CD4-positive, alpha-beta T cell treated with Interleukin-4 for 4 hours (primary cell): ENCODE data around the gene SPATA25.
"Not testable (repeated sequence)": the region's sequence is repeated elsewhere in the genome, so short reads cannot be mapped to it uniquely, and the experiment has no call there.

Source experiments
- DNase-seq: peaks from one replicate; pipeline ENCODE4 v3.0.0-alpha.2; 2020

Gene SPATA25

DNA sequence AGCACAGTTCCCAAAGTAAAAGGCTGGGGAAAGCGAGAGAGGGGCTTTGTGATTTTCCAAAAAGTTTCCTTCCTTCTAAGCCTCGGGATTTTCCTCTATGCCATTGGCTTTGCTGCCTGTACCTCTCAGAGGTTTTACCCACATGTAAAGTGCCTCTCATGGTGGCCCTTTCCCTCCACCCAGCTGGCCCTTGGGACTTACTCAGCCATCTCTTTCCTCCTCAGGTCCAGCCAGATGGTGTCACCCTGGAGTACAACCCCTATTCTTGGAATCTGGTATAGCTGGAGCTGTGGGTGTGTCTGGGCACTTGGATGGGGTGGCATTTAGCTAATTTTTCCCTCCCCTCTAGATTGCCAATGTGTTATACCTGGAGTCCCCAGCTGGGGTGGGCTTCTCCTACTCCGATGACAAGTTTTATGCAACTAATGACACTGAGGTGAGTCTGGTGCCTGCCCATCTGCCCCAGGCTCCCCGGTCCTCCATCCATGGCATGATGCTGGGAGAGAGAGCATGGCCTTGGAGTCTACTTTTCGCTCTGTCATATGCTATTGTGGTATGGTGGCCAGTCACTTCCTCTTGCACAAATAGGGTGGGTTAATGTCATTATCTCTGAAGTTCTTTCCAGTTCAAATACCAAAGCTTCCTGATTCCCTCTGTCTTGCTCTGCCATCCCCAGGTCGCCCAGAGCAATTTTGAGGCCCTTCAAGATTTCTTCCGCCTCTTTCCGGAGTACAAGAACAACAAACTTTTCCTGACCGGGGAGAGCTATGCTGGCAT, 4.8 kb upstream of the SPATA25 start:
- DNase-seq = no peak

- peak; percentile 82 for DNase-seq
These were observed 3.9 kb upstream of the SPATA25 start, which contains the start of the genes CTSA and NEURL2 for GRCh38 chr20:45890985-45891983. CTSA (plus strand) TSS chr20:45891335; CDS start chr20:45891569, 234 bp downstream. NEURL2 (minus strand) TSS chr20:45891208; CDS start chr20:45890991, 217 bp downstream.

- peak; percentile 36 for DNase-seq
These were observed 2.9 kb upstream of the SPATA25 start for GRCh38 chr20:45890077-45890984.

DNA sequence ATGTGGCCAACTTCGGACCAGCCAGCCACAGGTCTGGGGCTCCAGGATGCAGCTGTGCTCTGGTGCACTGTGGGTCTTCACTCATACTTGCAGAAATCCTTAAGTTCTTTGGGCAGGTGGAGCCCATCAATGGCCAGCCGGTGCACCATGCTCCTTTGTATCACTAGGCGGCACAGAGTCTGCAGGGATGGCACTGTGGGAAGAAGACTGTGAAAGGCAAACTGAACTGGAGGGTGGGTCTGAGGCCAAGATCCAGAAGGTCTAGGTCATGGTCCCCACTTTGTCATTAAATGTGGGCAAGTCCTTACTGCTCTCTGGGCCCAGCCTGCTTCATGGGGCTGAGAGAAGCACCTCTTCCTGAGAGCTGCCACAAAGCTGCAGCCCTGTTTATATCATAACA, 1.3 kb upstream of the SPATA25 start:
- DNase-seq = no peak

DNA sequence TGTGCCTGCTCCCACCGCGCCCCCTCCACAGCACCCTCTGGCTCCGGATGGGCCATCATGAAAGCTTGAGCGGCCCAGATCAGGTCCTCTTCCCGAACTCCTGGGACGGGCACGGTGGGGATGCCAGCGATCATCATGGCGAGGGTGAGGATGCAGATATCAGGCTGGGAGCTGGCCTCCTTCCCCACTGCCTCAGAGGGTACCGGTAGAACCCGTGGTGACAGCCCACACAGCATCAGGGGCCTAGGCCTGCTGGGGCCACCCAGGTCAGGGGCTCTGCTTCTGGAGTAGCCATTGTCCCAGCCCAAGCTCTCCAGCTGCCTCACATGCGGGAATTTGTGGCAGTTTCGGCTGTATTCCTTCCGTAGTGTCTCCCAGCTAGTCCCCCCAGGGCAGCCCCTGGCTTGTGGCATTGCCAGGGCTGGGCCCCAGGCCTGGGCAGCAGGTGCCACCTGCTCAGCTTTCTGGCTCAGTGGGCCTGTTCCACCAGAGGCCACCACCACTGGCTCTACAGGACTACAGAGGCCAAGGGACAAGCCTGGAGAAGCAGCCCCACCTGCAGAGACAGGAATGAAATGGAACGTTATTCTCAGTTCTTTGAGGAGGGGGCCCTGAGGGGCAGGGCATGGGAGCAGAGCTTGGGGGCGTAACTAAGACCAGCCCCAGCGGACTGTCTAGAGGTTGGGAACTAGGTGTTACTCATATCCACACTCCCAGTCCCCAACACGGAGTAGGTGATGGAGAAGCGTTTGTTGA, 654 bp downstream of the SPATA25 start:
- DNase-seq = no peak

- no peak for DNase-seq
These were observed 4.3 kb downstream of the SPATA25 start for GRCh38 chr20:45883100-45883469.

DNA sequence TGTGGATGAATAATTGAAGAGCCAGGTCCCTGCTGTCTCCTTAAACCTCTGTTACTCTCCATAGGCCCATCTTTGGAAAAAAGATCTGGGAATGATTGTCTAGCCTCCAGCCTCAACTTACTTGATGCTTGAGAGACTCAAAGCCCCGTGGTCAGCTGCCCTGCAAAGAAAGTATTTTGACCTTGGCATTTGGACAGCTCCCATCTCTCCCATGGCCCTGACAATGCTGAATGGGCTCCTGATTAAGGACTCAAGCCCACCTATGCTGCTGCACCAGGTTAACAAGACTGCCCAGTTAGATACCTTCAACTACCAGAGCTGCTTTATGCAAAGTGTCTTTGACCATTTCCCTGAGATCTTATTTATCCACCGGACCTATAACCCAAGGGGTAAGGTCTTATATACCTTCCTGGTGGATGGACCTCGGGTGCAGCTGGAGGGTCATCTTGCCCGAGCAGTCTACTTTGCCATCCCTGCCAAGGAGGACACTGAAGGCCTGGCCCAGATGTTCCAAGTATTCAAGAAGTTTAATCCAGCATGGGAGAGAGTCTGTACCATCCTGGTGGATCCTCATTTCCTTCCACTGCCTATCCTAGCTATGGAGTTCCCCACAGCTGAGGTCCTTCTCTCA, 4.8 kb downstream of the SPATA25 start:
- DNase-seq = no peak

DNA sequence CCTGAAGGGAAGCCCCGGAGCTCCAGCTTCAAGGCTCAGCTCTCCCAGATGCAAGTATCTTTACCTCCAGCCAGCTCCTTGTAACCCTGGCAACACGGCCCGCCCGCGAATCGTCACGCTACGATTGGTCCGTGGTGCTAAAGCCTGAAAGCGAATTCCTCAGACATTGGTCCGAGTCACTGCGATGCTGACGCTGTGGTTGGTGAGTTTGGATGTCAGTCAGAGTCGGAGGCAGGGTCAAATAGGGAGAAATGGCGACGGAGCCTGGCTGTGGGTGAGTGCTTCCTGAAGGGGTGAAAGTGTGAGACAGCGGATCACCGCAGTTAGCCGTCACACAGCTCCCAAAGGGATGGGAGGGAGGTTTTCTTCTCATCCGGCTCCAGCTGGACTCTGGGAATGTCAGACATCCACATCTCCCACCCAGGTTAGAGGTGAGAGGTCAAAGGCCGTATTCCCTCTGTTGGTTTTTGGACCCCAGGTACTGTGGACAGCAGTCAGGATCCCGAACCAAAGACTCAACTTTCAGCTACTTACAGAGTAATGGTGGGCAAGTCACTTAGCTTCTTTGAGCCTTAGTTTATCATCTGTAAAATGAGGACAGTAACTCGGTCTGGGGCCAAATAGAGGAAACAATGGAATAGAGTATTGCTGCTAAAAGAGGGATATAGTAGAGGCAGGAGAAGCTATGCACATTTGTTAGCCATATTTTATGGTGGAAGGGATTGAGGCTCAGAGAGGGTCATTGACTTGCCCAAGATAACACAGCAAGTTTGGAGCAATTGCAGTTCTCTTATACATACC, 6.2 kb downstream of the SPATA25 start, which contains the start of gene ZSWIM1:
Gene ZSWIM1, plus strand, starts transcription at position 240 of the 801 bp plus-strand sequence. CDS start 1,366 bp downstream, outside the sequence.
- peak; percentile 99 for DNase-seq

DNA sequence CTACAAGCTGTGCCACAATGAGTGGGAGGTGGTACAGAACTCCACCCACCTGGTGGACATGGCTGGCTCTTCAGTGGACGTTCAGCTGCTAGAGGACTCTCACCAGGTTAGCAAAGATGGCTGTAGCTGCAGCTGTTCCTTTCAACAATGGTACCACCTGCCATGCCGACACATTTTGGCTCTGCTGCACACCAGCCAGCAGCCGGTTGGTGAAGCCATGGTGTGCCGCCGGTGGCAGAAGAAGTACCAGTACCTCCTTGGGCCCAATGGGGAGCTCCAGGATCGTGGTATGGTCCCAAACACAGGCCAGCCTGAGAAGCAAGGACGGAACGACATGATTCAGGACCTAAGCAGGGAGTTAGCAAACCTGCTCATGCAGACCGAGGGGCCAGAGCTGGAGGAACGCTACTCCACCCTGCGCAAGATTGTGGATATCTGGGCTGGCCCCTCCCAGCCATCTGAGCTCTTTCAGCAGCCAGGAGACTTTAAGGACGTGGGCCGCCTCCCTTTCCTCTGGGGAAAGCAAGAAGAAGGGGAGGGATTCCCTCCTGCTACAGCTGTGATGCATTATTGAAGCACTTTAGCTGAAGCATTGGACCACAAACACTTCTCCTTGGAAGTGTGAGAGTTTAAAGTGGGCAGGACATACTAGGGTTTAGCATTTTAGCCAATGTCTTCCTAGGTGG, 9.2 kb downstream of the SPATA25 start:
- no peak for DNase-seq

DNA sequence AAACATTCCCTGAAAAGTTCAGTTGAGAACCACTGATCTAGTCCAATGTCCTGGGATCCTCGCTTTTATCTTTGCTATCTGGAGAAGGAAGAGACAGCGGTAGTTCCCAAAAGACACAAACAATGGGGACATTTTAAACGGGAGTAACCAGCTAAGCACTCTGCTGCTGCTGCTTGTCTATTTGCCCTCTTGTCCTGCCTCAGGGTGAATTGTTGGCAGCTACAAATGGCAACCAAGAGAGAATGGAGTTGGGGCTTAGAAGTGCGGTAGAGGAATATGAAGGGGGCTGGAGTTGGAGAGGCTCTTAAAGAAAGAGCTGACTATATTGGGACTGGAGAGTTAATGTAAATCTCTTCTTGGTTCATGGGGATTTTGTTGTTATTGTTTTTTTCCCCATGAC, 12.8 kb downstream of the SPATA25 start:
- no peak for DNase-seq

- not testable (repeated sequence) for DNase-seq
These were observed 13.3 kb downstream of the SPATA25 start for GRCh38 chr20:45874104-45874481.

DNA sequence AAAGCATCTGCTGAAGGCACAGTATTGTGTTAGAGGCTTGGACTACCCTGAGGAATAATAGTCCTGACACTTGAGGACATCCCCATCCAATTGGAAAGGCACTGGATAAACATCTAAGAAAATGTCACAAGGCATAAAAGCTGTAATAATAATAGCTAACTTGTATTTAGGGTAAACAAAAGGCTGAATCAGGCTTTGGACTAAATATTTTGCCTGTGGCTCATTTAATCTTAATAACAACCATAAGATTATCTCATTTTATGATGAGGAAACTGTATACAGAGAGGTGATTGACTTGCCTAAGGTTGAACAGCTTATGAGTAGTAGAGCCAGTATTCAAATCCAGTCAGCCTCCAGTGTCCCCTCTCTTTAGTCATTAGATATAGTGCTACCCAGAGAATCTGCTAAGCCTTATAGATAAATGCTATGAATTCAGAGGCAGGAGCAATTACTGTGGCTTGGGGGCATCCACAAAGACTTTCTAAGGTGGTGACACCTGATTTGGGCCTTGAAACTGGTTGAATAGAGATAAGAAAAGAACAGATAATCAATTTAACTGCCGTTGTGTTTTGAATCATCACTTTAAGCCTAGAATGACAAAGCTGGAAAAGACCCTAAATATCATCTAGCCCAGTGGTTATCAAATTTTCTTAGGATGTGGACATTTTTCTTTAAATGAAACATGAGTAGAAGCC, 13.9 kb downstream of the SPATA25 start:
- no peak for DNase-seq

DNA sequence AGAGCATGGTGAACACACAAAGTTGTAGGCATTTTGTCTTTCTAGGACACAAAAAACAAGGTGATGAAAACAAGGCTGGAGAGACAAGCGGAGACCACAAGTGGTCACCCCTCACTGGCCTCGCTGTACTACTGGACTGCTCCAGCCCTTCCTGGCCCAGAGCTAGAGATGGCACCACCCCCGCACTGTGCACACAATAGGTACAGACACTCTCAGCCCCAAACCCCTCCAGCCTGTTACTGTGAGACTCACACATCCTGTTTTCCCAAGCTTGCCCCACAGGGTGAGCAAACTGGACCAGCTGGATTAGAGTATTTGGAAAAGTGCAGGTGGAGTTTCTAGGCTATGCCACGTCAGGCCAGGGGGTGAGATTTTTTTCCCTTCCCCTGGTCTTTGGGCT, 14.8 kb downstream of the SPATA25 start:
- DNase-seq = no peak

- no peak for DNase-seq
These were observed 19.6 kb downstream of the SPATA25 start for GRCh38 chr20:45867819-45868176.

DNA sequence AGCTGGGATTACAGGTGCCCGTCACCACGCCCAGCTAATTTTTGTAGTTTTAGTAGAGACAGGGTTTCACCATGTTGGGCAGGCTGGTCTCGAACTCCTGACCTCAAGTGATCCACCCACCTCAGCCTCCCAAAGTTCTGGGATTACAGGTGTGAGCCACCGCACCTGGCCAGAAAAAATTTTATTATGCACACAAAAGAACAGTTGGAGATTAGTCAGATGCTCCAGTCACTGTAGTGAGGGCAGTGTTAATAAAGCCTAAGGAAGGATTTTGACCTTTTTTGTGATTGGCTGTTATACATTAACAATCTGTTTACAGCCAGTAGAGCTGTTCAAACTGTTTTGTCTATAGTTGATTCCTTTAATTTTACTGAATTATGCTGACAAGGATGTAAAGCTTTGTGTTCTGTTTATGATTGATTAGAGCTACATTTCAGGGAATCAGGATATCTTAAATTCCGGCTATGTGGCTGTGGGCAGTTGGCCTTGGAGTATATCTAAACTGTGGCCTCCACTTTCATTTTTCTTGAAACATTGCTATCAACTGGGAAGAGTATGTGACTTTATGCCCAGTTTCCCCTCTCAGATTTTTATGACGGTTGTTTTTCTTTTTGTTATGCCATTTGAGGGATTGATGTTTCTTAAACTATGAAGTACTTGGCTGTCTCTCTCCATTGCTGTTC, 20.1 kb downstream of the SPATA25 start:
- no peak for DNase-seq

GRCh38 chr20:45866454-45866853, 21.0 kb downstream of the SPATA25 start:
- DNase-seq = no peak

- DNase-seq = no peak
These were observed 23.6 kb downstream of the SPATA25 start for GRCh38 chr20:45863543-45864470.
